Measurements from ENCODE around the gene ARHGAP42. TPM values are rescaled to one million over a fixed set of nuclear protein-coding genes. Genes with fewer than 3 reads are reported as not detected.

ARHGAP42 gene
- polyA plus RNA-seq, 1 donor (not counting 4 experiments of a cell fraction or from before 2014, with no cell fraction given): 5.5 TPM

- Histone ChIP-seq H2AFZ (ENCODE audit: control insufficient read depth, low read length) (no peak overlapping the region), H3K9me1 (ENCODE audit: control insufficient read depth, extremely low read depth, insufficient read depth, low read length) (no peaks in the 10 kb centered on the region), H3K4me1 (ENCODE audit: control insufficient read depth, extremely low read depth, insufficient read depth, low read length) (no peaks in the 10 kb centered on the region), H4K20me1 (ENCODE audit: control insufficient read depth, extremely low read depth, insufficient read depth, low read length) (no peaks in the 10 kb centered on the region), H3K4me2 (ENCODE audit: control insufficient read depth, extremely low read depth, insufficient read depth, low read depth, low read length) (no peak overlapping the region), H3K79me2 (ENCODE audit: control insufficient read depth, insufficient read depth, low read length) (no peaks in the 10 kb centered on the region), H3K36me3 (ENCODE audit: control insufficient read depth in 2 of 2, extremely low read depth in 1 of 2, insufficient read depth in 2 of 2, low read length in 2 of 2) (no peaks in the 10 kb centered on the region), H3K4me3 (ENCODE audit: control insufficient read depth in 2 of 3, extremely low read depth in 1 of 3, insufficient read depth in 2 of 3, low read depth in 1 of 3, low read length in 3 of 3) (no peak overlapping the region), H3K9ac (ENCODE audit: control insufficient read depth, extremely low read depth, insufficient read depth, low read length) (no peak overlapping the region), H3K27me3 (ENCODE audit: control insufficient read depth, extremely low read depth, insufficient read depth, low read length) (no peaks in the 10 kb centered on the region), H3K9me3 (ENCODE audit: control insufficient read depth, low read depth, low read length) (no peaks in the 10 kb centered on the region), H3K27ac (ENCODE audit: control insufficient read depth, insufficient read depth, low read length) (no peak overlapping the region)
- dilution Hi-C loops (cut with MboI; ENCODE audit: extremely low pct_ligation_motif_present, low sequenced_read_pairs): no loop called here
- FAIRE-seq (no peak), DNase-seq (ENCODE audit: low read depth, low spot score) (no peak)
- TF ChIP-seq CTCF (optimal IDR thresholded peaks at IDR 0.05 in 1 of 3, IDR thresholded peaks at IDR 0.05 in 1 of 3, conservative IDR thresholded peaks at IDR 0.05 in 1 of 3; ENCODE audit: extremely low read depth in 1 of 3, insufficient read depth in 2 of 3, low read length in 3 of 3) (no peak), EZH2 (IDR thresholded peaks at IDR 0.05; ENCODE audit: low read length) (no peak)
Observed at GRCh38 chr11:100914415-100915110, 227.5 kb downstream of the ARHGAP42 start.

DNA sequence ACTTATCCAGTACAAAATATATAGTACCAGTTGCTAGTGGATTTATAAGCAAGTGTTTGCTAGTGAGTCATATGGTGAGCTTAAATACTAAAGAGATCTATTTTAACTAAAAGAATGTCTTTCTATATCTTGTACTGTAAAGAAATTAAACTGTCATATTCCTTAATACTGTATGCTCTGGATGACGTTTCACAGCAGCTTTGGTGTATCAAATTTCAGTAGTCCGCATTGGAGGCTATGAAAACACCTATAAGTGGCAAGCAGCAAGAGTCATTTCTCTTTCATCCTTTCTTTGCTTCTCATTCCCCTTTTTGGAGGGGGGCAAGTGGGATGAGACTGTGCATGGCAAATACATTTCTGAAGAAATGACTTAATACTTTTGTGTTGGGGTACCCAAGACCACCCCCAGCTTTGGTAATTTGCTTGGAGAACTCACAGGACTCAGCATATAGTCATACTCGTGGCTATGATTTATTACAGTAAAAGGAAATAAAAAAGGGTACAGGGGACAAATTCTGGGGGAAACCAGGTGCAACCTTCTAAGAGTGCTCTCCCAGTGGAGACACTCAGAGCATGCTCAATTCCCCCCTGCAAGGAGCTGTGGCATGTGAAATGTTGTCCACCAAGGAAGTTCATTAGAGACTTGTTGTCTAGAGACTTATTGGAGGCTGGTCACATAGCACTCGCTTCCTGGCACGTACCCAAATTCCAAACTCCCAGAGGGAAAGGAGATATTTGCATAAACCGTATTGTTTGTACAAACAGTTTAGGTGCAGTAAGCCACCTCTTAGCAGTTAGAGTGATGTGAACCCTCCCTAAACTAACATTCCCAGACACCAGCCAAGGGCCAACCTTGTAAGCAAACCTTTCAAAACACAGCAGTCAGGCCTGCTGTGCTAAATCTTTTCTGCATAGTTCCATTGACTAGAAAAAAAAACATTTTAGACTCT, 231.7 kb downstream of the ARHGAP42 start:
- Histone ChIP-seq H3K9ac (ENCODE audit: control insufficient read depth, extremely low read depth, insufficient read depth, low read length) (no peak overlapping the region), H3K9me3 (ENCODE audit: control insufficient read depth, low read depth, low read length) (no peaks in the 10 kb centered on the region), H3K27ac (ENCODE audit: control insufficient read depth, insufficient read depth, low read length) (no peak overlapping the region), H3K27me3 (ENCODE audit: control insufficient read depth, extremely low read depth, insufficient read depth, low read length) (no peaks in the 10 kb centered on the region), H3K4me1 (ENCODE audit: control insufficient read depth, extremely low read depth, insufficient read depth, low read length) (no peaks in the 10 kb centered on the region), H3K9me1 (ENCODE audit: control insufficient read depth, extremely low read depth, insufficient read depth, low read length) (no peaks in the 10 kb centered on the region), H3K79me2 (ENCODE audit: control insufficient read depth, insufficient read depth, low read length) (no peaks in the 10 kb centered on the region), H4K20me1 (ENCODE audit: control insufficient read depth, extremely low read depth, insufficient read depth, low read length) (no peaks in the 10 kb centered on the region), H3K4me2 (ENCODE audit: control insufficient read depth, extremely low read depth, insufficient read depth, low read depth, low read length) (no peak overlapping the region), H3K36me3 (ENCODE audit: control insufficient read depth in 2 of 2, extremely low read depth in 1 of 2, insufficient read depth in 2 of 2, low read length in 2 of 2) (no peaks in the 10 kb centered on the region), H2AFZ (ENCODE audit: control insufficient read depth, low read length) (no peak overlapping the region), H3K4me3 (ENCODE audit: control insufficient read depth in 2 of 3, extremely low read depth in 1 of 3, insufficient read depth in 2 of 3, low read depth in 1 of 3, low read length in 3 of 3) (no peak overlapping the region)
- dilution Hi-C loops (cut with MboI; ENCODE audit: extremely low pct_ligation_motif_present, low sequenced_read_pairs): no loop called here
- no peak for TF ChIP-seq EZH2 (IDR thresholded peaks at IDR 0.05; ENCODE audit: low read length)
- TF ChIP-seq CTCF (optimal IDR thresholded peaks at IDR 0.05 in 1 of 3, IDR thresholded peaks at IDR 0.05 in 1 of 3, conservative IDR thresholded peaks at IDR 0.05 in 1 of 3; ENCODE audit: extremely low read depth in 1 of 3, insufficient read depth in 2 of 3, low read length in 3 of 3): no peak
- DNase-seq (ENCODE audit: low read depth, low spot score) (no peak), FAIRE-seq (no peak)
